Activated T-helper 9 cell treated with anti-CD3 and anti-CD28 coated beads, Interleukin-2, amount 50 U/mL, for 16 hours (primary cell): ENCODE data around the gene MYOCD.

Experiments
- DNase-seq: peaks from one replicate; pipeline ENCODE4 v3.0.0-alpha.2; 2020; ENCODE audit warnings: low read depth

Gene MYOCD

GRCh38 chr17:12641084-12641483, 24.6 kb upstream of the MYOCD start:
- no peak for DNase-seq

- no peak for DNase-seq
These were observed 23.7 kb upstream of the MYOCD start for GRCh38 chr17:12642034-12642433.

GRCh38 chr17:12643822-12644221, 21.9 kb upstream of the MYOCD start:
- DNase-seq, result no peak

GRCh38 chr17:12644623-12645022, 21.1 kb upstream of the MYOCD start:
- no peak for DNase-seq

- DNase-seq, result no peak
These were observed 18.8 kb upstream of the MYOCD start for GRCh38 chr17:12646761-12647422.

DNA sequence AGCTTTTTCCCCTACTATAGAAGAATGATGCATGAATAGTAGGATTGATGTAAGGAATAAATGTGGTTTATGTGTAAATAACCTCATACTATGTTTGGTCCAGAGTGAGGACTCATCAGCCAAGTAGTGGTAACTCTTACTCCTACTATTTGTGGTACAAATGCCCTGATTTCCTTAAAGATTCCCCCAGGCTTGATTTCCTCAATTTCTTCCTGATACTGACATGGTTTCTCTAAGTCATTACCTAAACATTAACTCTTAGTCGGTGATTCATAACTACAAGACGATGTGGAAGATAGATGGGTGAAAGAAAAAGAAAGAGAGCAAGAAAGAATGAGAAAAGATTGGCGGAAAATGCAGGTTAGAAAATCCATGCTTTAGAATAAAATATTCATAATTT, 17.2 kb upstream of the MYOCD start:
- no peak for DNase-seq

DNA sequence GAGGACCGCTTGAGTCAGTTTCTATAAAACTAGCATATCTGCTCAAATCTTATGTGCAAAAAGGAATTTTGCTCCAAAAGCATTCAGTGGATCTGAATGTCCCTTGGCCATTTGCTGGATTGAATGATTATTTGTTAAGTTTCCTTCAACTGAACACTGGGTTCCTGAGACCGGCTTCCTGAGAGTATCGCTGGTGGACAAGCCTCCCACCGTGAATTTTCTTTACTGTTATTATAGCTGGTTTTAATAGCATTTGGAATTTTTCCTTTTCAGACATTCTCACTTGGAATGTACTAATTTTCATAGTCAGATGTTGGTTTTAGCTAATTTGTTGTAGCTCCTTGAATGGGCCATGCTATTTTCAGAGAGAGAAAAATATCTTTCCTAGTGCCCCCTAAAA, 9.8 kb upstream of the MYOCD start:
- DNase-seq, result no peak

DNA sequence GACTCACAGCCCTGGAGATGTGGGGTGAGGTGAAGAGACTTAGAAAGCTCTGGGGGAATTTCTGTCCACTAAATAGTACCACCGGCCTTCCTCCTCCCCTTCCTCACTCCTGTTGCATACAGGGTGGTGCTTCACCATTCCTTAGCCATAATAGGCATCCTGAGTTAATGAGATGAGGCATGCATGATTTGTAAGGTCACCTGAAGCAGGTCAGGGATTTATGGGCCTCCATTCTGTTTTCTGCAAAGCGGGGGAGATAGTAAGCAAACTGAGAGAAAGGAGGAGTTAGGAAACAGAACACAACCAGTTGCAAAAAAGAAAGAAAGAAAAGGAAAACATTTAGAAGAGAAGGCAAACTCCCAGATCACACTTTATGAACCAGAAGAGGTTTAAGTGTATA, 9.3 kb upstream of the MYOCD start:
- DNase-seq, result no peak

- no peak for DNase-seq
These were observed 6.2 kb upstream of the MYOCD start for GRCh38 chr17:12659500-12659899.

DNA sequence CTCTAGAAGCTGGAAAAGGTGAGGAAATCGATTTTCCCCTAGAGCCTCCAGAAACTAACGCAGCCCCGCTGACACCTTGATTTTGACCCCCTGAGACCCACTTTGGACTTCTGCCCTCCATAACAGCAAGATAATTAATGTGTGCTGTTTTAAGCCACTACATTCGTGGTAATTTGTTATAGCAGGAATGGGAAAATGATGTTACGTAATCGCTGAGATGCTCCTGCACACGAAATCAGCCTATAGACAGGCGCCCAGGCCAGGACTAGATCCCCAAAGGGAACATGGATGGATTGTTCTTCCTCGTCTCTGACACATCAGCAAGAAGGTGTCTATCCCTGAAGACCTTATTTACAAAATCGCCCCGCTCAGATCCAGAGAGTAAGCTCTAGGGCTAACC, 1.4 kb upstream of the MYOCD start:
- DNase-seq, result no peak

- DNase-seq, result no peak
These were observed 812 bp upstream of the MYOCD start for GRCh38 chr17:12664894-12665262.

DNA sequence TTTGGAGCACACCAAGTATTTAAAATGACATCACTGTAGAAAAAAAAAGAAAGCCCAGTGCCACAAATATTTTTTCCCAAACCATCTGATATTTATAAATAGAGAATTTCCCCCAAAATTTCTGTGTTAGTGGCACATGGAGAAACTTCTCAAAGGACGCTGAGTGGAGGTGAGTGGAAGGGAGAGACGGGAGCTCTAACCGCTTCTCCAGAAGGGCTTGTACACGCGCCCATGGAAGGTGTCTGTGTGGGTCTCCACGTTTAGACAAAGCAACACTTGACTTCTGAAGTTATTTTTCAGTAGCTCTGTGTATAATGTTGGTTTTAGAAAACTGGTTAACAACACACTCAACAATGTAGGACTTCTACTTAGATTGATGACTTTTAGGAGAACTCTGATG, 1.0 kb downstream of the MYOCD start:
- no peak for DNase-seq

GRCh38 chr17:12667299-12667958, 1.7 kb downstream of the MYOCD start:
- no peak for DNase-seq

- DNase-seq, result no peak
These were observed 6.2 kb downstream of the MYOCD start for GRCh38 chr17:12671906-12672305.

GRCh38 chr17:12672947-12673346, 7.3 kb downstream of the MYOCD start:
- no peak for DNase-seq

DNA sequence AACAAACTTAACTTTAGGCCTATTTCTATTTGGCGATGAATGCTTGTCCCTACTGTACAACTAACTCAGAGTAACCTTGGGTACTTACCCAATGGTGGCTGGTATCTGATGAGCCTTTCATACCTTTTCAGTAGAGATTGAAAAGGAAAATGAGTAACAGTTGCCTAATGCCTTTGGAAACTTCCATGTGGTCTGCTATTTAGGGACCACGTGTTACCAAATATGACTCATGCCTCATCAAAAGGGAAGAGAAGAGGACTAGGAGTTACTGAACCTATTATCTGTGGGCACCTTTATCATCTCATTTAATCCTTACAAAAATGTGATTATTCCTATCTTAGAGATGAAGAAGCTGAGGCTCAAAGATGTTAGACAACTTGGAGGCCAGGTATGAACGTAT, 8.1 kb downstream of the MYOCD start:
- no peak for DNase-seq

DNA sequence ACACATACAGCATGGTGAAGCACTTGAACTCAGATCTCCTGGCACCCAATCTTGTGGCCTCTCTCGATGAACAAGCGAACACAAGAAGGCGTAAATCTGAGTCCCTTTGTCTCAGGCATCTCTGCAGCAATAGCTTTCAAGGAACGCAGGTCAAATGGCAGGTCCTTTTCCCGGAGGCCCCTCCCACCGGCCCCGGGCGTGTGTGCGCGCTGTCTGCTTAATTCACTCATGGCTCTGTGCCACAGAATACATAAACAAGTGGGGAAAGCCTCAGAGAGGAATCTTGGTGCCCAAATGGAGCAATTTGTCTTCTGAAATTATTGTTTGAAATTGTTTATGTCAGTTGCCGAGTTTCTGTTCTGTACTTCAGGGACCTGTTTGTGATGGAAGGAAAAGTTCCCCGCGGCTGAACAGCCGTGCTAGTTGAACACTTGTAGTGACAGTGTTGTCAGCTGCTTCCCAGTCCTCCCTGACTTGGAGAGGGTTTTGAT, 14.8 kb downstream of the MYOCD start:
- DNase-seq, result no peak

DNA sequence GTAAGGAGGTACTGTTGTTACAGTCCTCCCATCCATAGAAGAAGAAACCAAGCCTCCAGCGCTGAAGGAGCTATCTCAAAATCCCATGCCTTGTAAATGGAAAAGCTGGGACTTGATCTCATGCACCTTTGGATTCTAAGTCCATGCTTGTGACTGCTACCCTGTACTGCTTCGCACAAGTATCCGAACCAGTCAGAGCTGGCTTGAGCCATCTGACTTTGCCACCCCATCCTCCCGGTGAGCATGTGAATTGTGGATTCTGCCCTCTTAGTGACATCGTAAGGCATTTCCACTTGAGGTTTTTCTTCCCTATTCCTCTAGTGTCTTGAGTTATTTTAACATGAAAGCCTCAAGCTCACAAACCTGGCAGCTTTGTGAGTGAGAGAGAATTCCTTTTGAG, 15.3 kb downstream of the MYOCD start:
- no peak for DNase-seq

DNA sequence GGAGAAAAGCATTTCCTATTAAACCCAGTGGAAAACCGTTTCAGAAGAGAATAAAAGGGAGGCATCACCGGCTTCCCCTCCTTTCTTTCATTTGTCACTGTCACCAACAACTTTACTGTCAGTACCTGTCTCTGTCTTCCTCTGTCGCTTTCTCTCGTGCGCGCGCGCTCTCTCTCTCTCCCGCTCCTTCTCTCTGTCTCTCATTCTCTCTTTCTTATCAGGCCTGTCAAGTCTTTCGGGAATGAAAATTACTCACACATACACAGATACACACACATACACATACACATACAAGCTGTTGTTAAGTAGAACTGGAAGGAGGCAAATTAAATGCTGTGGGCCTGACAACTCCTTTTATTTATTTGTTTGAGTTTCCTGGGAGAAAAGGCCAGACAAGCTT, 17.6 kb downstream of the MYOCD start:
- no peak for DNase-seq

DNA sequence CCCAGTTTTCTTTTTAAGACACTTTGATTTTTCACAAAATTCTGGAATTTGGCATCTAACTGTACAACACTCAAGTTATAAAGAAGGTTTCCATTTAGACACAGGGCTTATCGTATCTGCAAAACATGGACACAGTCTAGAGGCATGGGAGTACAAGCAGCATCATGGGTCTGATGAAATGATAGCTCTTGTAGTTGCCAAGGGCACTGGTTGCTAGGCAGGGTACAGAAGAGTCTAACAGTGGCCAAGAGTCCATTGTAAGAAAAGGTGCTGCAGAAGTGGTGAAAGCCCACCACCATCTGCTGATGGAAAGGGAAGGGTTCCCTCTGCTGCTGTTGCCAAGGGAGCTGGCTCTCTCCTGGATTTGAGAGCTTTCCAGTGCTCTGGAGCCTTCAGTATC, 20.8 kb downstream of the MYOCD start:
- DNase-seq, result no peak

DNA sequence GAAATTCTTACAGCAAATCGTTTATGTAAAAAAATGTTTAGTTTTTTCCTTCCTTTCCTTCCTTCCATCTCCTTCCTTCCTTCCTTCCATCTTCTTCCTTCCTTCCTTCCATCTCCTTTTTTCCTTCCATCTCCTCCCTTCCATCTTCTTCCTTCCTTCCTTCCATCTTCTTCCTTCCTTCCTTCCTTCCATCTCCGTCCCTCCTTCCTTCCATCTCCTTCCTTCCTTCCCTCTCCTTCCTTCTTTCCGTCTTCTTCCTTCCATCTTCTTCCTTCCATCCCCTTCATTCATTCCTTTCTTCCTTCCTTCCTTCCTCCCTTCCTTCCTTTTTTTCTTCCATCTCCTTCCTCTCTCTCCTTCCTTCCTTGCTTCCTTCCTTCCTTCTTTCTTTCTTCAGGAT, 22.7 kb downstream of the MYOCD start:
- DNase-seq, result no peak

DNA sequence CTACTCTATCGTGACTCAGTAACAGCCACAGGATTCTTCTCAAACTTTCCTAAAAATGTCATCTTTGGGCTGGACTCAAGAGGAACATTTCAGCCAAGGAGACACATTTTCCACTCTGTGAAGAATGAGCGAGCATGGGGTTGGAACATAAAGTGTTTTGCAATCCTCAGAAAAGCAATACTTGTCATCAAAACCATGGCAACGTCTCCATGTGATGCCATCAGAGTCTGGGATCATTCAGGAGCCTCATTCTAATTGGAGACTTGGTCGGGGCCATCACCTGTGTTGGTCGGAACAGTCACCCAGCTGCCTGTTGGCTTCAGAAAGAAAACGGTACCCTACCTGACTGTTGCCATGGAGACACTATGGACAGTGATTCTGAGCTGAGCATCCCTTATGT, 25.5 kb downstream of the MYOCD start:
- DNase-seq, result no peak

GRCh38 chr17:12693640-12694039, 27.9 kb downstream of the MYOCD start:
- DNase-seq, result no peak

GRCh38 chr17:12706070-12706469, 40.4 kb downstream of the MYOCD start:
- DNase-seq, result no peak
